ENCODE data around the gene CDKN1C.

DNA sequence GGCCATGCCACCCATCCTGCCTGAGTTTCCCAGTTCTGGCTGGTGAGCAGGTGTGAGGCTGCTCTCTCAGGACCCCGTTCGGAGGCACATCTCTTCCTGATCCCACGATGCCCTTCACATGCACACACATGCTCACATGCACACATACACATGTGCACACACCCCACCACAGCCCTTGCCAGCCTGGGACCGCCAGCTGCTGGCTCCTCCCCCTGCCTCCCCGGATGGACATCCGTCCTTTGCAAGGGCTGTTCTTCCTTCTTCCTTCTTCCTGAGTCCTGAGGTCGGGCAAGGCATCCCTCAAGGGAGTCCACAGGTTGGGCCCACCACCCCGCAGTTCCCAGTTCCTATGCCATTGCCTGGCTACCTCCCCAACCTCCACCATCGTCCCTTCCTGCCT, 10.5 kb upstream of the CDKN1C start:
- TF ChIP-seq, protein P1, sequence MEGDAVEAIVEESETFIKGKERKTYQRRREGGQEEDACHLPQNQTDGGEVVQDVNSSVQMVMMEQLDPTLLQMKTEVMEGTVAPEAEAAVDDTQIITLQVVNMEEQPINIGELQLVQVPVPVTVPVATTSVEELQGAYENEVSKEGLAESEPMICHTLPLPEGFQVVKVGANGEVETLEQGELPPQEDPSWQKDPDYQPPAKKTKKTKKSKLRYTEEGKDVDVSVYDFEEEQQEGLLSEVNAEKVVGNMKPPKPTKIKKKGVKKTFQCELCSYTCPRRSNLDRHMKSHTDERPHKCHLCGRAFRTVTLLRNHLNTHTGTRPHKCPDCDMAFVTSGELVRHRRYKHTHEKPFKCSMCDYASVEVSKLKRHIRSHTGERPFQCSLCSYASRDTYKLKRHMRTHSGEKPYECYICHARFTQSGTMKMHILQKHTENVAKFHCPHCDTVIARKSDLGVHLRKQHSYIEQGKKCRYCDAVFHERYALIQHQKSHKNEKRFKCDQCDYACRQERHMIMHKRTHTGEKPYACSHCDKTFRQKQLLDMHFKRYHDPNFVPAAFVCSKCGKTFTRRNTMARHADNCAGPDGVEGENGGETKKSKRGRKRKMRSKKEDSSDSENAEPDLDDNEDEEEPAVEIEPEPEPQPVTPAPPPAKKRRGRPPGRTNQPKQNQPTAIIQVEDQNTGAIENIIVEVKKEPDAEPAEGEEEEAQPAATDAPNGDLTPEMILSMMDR (IDR thresholded peaks at IDR 0.05), result no peak
- TF ChIP-seq POLR2A (IDR thresholded peaks at IDR 0.05), result no peak
